ENCODE results near the gene MSI2. TPM values are rescaled to one million over a fixed set of nuclear protein-coding genes. Genes with fewer than 3 reads are reported as not detected.

The MSI2 gene
- total RNA-seq, 4 donors from 2014 or later: 9.9 to 18.5 (median 13.8) TPM

DNA sequence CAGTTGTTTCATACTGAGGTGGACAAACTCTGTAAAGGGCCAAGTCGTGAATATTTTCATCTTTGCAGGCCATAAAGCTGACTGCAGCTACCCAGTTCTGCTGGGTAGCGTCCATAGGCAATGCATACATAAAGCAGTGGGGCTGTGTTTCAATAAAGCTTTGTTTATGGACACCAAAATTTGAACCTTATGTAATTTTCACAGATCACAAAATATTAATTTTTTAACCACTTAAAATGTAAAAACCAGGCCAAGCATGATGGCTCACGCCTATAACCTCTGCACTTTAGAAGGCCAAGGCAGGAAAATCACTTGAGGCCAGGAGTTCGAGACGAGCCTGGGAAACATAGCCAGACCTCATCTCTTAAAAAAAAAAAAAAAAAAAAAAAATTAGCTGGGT lies 340.8 kb downstream of the MSI2 start:
- H3K4me3 ChIP-seq (ENCODE audit: low read depth, poor library complexity, severe bottlenecking): no peak overlapping the region
- intact Hi-C loops (cut with DNase I; ENCODE audit: low total_unique reads): no loop called here
- TF ChIP-seq, protein P1, sequence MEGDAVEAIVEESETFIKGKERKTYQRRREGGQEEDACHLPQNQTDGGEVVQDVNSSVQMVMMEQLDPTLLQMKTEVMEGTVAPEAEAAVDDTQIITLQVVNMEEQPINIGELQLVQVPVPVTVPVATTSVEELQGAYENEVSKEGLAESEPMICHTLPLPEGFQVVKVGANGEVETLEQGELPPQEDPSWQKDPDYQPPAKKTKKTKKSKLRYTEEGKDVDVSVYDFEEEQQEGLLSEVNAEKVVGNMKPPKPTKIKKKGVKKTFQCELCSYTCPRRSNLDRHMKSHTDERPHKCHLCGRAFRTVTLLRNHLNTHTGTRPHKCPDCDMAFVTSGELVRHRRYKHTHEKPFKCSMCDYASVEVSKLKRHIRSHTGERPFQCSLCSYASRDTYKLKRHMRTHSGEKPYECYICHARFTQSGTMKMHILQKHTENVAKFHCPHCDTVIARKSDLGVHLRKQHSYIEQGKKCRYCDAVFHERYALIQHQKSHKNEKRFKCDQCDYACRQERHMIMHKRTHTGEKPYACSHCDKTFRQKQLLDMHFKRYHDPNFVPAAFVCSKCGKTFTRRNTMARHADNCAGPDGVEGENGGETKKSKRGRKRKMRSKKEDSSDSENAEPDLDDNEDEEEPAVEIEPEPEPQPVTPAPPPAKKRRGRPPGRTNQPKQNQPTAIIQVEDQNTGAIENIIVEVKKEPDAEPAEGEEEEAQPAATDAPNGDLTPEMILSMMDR (IDR thresholded peaks at IDR 0.05): no peak
- no peak for TF ChIP-seq POLR2A (IDR thresholded peaks at IDR 0.05)
- WGBS, 2 donors: 80 to 95% methylated on average over 5 of the region's 5 CpGs
- no peak for DNase-seq (ENCODE audit: low spot score in 2 of 2)

DNA sequence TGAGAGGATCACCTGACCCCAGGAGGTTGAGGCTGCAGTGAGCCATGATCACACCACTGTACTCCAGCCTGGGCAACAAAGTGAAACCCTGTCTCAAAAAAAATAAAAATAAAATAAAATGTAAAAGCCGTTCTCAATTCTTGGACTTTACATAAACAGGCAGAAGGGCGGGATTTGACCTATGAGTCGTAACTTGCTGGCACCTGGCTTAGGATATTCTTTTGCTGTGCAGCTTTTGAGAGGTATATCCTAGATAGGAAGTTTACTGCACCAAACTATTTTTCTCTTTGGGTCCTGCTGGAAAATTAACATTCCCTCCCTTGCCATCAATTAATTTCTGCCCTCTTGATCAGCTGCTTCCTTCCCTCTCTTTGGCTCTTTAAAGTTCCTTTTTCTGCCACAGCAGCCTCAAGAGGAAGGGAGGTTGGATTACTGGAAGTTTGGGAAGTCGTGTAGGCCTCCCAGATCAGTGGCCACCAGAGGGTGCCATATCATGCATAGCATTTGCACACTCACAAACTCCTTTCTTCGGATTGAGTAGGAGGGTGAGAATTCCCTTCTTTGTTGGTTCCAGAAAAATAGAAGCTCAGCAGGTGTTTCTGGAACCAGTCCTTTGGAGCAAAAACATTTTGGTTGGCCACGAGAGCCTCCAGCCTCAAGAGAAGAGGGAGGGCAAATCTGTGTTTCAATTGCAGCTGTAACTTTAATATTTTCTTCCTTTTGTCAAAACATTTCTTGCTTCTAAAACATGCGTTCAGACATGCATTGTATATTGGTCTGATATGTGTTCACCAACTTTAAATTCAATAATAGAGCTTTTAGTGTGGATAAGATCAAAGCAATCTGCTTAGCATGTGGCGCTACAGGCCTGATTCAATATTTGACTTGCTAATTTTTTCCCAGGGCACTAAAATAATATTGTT lies 341.5 kb downstream of the MSI2 start:
- WGBS, 2 donors: 41 to 58% methylated on average over 8 of the region's 8 CpGs
- H3K4me3 ChIP-seq (ENCODE audit: low read depth, poor library complexity, severe bottlenecking): no peak overlapping the region
- peak in 1 of 2 donors; percentile 45 for DNase-seq (ENCODE audit: low spot score in 2 of 2)
- intact Hi-C loops (cut with DNase I; ENCODE audit: low total_unique reads): no loop called here
- no peak for TF ChIP-seq POLR2A (IDR thresholded peaks at IDR 0.05)
- TF ChIP-seq, protein P1 (IDR thresholded peaks at IDR 0.05): no peak

DNA sequence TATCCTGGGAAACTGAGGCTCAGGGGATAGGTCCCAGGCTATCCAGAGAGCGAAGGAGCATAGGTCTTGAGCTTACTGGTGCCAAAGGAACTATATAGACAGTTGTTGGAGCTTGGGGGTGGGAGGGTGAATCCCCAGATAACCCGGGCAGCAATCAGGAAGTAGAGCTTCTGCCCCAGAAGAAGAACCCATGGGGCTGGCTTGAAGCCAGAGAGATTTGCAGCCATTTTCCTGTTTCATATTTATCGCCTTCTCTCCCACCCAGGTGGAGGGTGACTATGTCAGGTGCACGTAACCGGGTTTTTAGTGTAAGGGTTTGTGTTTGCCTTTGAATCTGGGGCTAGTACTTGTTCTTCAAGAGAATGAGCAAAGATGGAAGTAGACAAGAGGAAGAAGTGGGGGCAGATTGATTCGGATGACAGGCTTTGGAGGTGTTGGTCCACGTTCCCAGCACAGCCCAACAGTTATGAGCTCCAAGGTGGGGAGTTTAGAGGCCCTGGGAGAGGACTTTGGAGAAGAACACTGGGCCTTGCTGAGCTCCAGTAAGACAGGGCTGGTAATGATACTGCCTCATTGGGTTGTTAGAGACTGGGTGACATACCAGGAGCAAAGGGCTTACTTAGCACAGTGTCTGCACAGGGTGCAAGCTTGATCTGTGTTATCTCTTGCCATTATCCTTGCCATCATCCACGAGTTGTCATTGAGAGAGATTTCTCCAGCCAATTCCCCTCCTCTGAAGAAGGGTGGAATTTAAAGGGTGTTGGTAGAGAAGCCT lies 343.1 kb downstream of the MSI2 start:
- no peak for TF ChIP-seq POLR2A (IDR thresholded peaks at IDR 0.05)
- TF ChIP-seq, protein P1 (IDR thresholded peaks at IDR 0.05): no peak
- intact Hi-C loops (cut with DNase I; ENCODE audit: low total_unique reads): no loop called here
- 85 to 89% methylated on average over 8 of the region's 8 CpGs for WGBS, 2 donors
- DNase-seq (ENCODE audit: low spot score in 2 of 2): no peak
- no peak overlapping the region for H3K4me3 ChIP-seq (ENCODE audit: low read depth, poor library complexity, severe bottlenecking)

DNA sequence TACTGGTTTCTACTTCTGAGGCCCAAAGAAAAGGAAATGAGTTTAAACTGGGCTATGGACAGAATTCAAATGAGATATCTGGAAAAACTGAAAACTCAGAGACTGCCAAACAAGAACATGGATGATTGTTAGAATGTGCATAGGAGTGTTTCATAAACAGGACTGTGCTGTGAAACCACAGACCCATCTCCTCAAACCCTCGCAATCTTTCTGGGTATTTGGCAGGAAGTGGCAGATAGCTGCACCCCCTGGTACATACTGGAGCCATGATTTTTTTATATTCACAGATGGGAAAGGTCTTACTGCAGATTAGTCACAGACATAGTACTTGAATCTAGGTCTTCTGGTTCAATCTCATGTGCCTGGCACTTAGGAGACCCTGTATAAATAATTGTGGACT lies 343.8 kb downstream of the MSI2 start:
- WGBS, 2 donors: 63 to 74% methylated on average over 1 of the region's 1 CpG
- TF ChIP-seq, protein P1 (IDR thresholded peaks at IDR 0.05): no peak
- intact Hi-C loops (cut with DNase I; ENCODE audit: low total_unique reads): no loop called here
- DNase-seq (ENCODE audit: low spot score in 2 of 2): no peak
- H3K4me3 ChIP-seq (ENCODE audit: low read depth, poor library complexity, severe bottlenecking): no peak overlapping the region

DNA sequence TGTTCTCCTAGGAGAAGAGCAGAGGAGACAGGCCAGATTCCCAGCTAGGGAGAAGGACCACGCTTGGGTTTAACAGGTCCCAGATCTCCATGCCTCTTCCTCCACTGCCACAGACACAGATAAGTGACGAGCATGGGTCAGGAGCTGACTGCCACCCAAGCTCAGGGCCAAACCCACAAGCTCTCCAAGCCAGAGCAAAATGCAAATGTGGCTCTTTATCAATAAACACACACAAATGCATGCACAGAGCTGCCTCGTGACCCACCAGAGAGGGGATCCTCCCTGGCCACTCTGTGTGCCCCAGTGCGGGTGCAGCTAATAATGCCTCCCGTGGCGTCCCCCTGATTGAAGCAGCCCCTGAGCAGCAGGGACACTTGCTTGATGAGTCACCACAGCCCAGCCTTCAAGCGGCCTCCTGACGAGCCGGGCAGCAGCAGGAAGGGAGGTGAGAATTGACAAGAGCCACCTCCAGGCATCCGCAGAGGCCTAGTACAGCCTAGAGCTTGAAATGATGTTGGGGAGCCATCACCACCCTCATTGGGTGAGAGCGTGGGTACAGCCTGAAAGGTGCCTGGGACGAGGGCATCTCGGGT lies 344.9 kb downstream of the MSI2 start:
- no peak for DNase-seq (ENCODE audit: low spot score in 2 of 2)
- WGBS, 2 donors: 93 to 94% methylated on average over 13 of the region's 13 CpGs
- intact Hi-C loops (cut with DNase I; ENCODE audit: low total_unique reads): no loop called here

More for the DNA sequence above, 344.9 kb downstream of the MSI2 start:
- TF ChIP-seq, protein P1 (IDR thresholded peaks at IDR 0.05): no peak
- TF ChIP-seq POLR2A (IDR thresholded peaks at IDR 0.05): no peak
- H3K4me3 ChIP-seq (ENCODE audit: low read depth, poor library complexity, severe bottlenecking): no peak overlapping the region
